Activated CD8-positive, alpha-beta memory T cell treated with anti-CD3 and anti-CD28 coated beads, Interleukin-2, amount 50 U/mL, for 48 hours (primary cell): ENCODE data around the gene ARL13A.
"Not testable (repeated sequence)": the region's sequence is repeated elsewhere in the genome, so short reads cannot be mapped to it uniquely, and the experiment has no call there.

Source experiments
- DNase-seq: peaks from one replicate; pipeline ENCODE4 v3.0.0-alpha.2; 2020

ARL13A gene

DNA sequence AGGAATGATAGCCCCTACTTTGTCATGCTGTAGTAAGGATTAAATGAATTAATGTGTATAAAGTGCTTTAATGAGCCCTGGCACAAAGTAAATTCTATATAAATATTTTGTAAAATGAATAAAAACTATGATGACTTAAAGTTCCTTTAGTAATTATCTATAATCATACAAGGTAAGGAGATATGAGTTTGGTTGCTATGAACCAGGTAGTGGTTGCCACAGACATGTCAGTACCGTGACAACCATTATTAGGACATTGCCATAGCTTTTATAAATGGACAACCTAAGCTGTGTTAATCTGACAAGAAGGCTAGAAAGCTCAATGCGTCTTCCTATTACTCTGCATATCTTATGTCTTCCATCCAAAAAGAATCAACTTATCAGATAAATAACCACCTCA is at the start of gene ARL13A:
ARL13A (plus strand) TSS at position 301 of the 400 bp plus-strand sequence. CDS start 3,982 bp downstream, outside the sequence.
- no peak for DNase-seq

DNA sequence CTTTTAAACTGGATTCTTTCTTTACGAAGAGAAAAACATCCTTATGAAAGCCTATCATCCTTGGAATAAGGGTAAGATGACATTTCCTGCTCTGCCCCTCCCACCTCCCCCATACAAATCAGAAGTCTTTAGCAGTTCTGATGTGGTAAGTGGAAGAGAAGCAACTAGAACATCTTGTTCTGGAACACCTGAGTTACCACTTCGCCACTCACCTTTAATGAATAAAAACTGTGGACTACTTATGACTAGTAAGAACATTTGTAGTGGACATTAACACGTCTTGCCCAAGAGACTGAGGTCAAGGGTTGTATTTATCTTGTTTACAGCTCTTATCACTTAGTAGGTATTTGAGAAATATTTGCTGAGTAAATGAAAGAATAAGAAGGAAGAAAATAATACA is 45.1 kb upstream of the ARL13A start:
- DNase-seq: no peak

- DNase-seq: no peak
Measured at GRCh38 chrX:100926453-100926852, 43.1 kb upstream of the ARL13A start.

DNA sequence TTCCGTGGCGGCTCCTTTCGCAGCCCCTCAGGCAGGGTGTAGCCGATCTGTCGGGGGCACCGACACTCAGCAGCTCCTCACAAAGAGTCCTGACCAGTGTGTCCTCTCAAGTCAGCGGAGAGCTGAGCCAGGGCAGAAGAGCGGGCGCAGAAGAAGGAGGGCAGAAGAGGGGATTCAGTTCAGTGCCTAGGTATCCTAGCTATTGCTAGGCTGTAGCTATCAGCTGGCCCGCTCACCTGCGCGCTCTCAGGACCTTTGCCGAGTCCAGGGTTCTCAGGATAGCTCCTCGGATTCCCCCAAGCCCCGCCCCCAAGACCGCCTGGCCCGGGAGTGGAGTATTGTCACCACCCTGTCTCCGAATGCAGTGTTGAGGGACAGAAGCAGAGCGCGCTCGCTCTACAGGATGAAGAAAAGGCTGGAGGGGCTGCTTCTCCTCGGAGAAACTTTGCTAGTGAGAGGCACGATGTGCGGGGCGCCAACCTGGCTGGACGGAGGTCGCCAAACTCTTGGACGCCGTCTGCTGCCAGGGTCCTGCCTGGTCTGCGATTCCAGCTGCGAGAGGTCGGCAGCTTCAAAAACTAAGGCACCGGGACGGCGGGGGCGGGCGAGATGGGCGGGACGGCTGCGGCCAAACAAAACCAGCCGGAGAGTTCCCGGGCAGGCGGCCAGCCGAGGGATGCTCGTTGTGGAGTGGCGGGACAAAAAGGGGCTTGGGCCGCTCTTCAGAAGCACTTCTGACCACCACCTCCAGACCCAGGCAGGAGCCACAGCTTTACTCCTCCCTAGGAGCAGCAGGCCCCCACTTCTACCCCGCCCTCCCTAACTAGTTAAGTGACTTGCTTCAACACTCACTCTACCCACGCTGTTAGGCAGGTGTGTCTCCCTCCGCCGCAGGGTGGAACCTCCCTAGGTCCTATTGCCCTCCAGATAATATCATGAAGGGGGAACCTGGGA is 40.6 kb upstream of the ARL13A start, which contains the start of gene XKRX:
XKRX (minus strand) TSS at position 258 of the 954 bp plus-strand sequence. CDS start 613 bp downstream, outside the sequence.
- peak; percentile 60 for DNase-seq

DNA sequence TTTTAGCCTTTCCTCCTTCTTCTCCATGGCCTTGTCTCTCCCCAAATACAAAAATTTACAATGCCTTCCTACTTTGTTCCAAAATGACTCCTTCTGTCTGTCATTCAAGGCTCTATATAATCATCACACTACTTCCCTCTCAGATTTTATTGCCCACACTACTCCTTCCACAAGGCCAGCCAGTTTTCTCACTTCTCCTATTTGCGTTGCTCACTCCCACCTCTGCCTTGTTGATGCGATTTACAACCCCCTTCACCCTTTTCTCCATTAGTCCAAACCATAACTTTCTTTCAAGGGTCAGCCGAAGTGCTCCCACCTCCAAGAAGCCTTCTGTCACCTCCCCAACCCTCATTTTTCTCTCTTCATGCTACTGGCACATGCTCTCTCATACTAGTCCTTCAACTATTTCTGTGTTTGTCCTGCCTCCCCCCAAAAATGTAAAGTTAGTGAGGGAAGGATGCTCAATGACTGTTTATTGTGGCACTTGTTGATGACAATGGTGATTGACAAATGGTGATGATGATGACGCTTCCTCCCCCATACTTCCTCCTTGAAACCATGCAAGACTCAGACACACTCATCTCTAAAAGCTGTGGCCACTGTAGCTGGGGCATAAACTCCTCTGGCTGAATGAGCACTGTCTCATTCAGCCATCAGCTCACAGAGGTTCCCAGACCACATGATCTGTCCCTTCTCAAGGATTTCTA is 38.1 kb upstream of the ARL13A start:
- DNase-seq: no peak

DNA sequence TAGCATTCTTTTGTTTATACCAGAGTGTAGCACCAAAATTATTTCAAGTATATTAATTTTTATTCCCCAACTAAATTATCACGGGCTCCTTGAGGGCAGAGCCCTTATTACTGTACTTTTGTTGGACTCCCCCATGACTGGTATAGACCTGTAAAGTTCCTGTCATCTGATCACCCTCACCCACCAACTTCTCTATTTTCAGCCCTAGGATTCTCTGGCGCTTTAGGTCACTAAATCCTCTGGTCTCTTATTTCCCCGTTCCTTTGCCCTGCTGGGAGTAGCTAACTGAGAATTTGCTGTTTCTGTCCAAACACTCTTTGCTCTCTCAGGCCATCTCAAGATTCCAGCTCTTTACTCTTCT is 37.6 kb upstream of the ARL13A start:
- no peak for DNase-seq

GRCh38 chrX:100935767-100936166 is 33.7 kb upstream of the ARL13A start:
- DNase-seq: no peak

DNA sequence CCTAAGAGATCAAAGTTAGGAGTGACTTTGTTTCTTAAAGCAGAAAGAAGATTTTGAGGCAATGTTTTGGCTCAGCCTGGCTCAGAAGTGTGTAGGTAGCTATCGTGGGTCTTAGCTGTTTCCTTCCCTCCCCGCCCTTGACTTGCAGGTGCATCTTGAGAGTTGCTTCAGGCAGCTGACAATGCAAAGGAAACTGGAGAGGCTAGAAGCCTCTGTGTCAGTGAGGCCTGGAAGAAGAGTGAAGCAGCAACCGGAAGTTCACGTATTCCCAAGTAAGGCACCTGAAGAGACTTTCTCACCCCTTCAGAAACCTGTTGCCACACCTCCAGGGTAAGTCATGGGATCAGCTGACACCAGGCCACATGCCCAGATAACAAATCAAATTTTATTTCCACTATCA is 30.2 kb upstream of the ARL13A start:
- DNase-seq: no peak

GRCh38 chrX:100944601-100945000 is 24.9 kb upstream of the ARL13A start:
- DNase-seq: no peak

DNA sequence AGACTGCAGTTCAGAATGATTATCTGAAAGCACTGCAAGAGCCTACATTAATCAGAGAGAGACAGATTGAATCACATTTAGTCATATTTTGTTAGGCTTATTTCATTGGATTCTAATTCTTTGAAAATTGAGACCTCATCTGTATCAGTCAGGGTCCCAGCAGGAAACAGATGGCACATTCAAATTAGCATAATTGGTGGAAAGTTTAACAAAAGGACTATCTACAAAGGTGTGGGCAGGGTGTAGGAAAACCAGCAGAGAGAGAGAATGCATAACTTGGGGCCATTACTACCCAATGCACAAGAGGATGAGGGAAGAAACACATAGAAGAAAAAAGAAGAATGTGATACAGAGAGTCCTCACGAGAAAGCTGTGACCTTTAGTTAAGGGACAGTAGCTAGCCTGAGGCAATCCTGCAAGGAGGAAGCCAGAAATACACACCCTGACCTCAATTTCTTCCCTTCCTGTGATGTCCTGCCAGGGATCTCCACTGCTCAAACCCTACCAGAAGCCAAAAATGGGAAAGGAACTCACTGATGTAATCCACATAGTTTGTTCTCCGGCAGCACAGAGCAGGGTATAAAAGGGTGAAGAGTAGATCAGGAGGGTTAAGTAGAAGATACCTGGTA is 23.1 kb upstream of the ARL13A start:
- DNase-seq: no peak

DNA sequence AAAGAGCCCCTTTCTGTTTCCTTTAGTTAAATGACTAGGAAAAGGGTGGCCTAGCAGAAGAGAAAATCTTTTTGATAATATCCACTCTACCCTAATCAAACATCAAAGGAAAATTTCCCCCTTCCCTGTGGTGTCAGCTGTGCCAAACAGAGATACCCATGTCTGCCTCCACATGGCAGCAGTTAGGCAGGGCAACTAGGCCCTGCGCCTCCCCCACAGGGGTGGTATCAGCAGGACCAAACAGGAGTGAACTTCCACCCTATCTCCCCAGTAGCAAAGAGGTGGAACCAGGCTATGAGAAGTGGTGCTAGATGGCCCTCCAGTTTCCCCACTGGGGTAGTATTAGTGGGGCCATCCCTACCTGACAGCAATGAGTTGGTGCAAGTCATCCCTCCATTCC is 21.0 kb upstream of the ARL13A start:
- no peak for DNase-seq

DNA sequence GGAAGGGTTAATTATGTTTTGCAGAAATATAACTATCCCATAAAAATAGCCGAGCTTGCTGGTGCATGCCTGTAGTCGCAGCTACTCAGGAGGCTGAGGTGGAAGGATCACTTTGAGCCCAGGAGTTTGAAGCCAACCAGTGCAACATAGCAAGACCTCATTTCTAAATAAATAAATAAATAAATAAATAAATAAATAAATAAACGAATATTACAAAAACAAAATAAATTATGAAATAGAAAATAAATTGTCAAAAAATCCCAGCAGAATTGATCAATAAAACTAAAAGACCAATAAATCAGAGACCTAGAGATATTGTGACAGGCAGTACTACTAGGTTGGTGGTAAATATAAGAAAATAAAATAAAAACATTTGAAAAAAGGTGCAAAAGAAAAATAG is 6.7 kb upstream of the ARL13A start:
- no peak for DNase-seq

- no peak for DNase-seq
Measured at GRCh38 chrX:100964362-100964761, 5.1 kb upstream of the ARL13A start.

DNA sequence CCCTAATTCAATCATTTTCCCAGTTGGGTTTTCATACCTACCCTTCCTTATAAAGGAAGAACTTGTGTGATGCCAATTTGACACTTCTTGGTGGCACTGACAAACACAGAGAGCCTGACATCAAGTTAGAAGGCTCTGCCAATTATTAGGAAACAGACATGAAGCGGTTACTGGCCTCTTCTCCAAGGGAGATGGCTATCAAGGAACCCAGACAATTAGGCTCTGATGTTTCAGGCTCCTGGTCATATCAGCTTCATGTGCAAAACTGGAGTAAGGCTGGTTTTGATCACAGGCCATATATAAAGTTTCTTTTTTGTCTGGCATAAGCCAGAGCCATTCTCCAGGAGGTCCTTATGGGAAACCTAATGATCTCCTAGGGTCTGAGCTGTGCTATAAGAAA is 428 bp downstream of the ARL13A start:
- no peak for DNase-seq

- no peak for DNase-seq
Measured at GRCh38 chrX:100973411-100973810, 3.9 kb downstream of the ARL13A start.

DNA sequence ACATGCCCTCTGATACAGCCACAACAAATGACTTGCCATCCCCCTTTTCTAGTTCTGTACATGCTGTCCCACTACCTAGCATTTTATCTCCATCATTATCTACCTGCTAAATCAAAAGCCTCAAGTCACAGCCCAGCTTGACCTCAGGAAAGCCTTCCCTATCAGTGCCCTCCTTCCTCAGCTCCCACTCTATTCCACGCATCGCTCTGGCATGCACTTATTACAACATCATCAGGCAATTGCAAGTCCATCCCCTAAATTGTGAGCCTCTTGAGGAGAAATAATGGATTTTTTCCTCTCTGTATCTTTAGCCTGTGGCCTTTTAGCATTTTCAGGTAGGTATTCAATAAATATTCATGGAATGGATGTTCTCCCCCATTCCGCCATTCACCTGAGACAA is 5.7 kb downstream of the ARL13A start:
- DNase-seq: no peak

DNA sequence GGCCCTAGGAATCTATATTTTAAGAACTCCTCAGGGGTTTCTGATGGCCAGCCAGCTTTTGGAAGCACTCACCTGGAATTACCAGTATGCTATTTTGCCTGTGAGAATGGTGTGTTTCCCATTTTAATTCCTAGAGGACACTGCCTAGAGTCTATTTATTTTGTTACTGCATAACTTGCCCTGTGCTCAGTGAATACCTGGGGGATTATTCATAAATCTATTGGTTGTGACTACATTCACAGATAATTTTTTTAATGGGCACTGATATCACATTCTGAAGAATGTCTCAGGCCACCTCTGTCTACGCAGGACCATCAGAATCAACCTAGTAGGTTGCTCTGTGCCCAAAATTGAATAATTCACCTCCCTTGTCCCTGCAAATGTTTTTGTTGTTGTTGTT is 6.7 kb downstream of the ARL13A start:
- DNase-seq: no peak

- DNase-seq: no peak
Measured at GRCh38 chrX:100979881-100980607, 10.5 kb downstream of the ARL13A start.

GRCh38 chrX:100980608-100981497 is 11.3 kb downstream of the ARL13A start:
- no peak for DNase-seq

DNA sequence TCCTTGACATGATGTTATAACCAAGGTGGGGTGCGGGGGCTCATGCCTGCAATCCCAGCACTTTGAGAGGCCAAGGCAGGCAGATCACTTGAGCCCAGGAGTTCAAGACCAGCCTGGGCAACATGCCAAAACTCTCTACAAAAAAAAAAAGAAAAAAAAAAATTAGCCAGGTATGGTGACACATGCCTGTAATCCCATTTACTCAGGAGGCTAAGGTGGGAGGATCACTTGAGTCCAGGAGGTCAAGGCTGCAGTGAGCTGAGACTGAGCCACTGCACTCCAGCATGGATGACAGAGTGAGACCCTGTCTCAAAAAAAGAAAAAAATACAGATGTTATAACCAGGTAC is 12.0 kb downstream of the ARL13A start:
- DNase-seq: not testable (repeated sequence)

DNA sequence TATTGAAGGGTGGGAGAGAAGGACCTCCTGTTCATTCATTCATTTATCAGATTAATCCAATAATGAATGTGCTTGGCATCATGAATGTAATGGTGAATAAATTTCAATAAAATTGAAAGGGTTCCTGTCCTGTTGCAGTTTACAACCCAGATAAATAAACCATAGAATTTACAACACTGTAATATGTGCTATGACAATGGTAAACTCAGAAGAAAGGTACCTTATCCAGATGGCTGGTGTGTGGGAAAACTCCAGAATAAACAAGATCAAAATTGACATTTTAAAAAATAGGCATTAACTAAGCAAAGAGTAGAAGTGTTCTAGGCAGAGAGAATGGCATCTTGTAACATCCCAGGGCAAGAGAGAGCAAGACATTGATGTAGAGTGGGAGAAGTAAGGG is 15.3 kb downstream of the ARL13A start:
- no peak for DNase-seq

DNA sequence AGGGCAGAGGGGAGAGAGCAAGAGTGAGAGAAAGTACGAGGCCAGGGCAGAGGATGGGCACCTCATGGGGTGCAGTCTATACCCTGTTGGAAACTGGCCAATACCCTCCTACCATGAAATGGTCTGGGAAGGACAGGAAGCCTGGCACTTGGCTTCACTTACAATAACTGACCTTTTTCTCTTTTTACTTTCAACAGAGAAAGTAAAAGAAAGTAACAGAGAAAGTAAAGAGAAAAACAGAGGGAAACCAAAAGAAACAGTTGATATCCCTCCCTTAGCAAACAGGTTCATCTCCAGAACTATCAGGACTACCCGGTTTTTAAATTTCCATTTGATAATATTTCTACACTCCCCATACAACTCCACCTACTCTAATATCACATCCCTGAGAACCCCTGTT is 20.6 kb downstream of the ARL13A start:
- DNase-seq: no peak
